DOHH2 (cell line): Measurements from ENCODE around the gene PLA1A.

ENCODE experiments used
- H3F3A ChIP-seq: fragments of 200-600 bp; sonication (generic), shearing (Covaris generic); 2 replicates; pipeline ENCODE4 v1.6.0; 2016; ENCODE audit warnings: antibody characterized with exemption, mild to moderate bottlenecking; ENCODE audit not compliant: control insufficient read depth, insufficient read depth
- H3K27ac ChIP-seq: fragments of 200-600 bp; sonication (generic); 2 replicates; pipeline ENCODE4 v1.5.1; 2014; ENCODE audit warnings: low read depth, mild to moderate bottlenecking, low read length, moderate library complexity
- H3K27me3 ChIP-seq: fragments of 200-600 bp; sonication (generic); 2 replicates; pipeline ENCODE4 v1.6.1; 2014; ENCODE audit warnings: mild to moderate bottlenecking, low read length, mixed read lengths; ENCODE audit not compliant: control insufficient read depth
- H3K36me3 ChIP-seq: fragments of 200-600 bp; sonication (generic); 2 replicates; pipeline ENCODE4 v1.6.1; 2014; ENCODE audit warnings: mild to moderate bottlenecking, low read length, moderate library complexity, mixed read lengths; ENCODE audit not compliant: control insufficient read depth
- H3K4me1 ChIP-seq: fragments of 200-600 bp; sonication (generic); 2 replicates; pipeline ENCODE4 v1.6.1; 2014; ENCODE audit warnings: mild to moderate bottlenecking, low read length, mixed read lengths; ENCODE audit not compliant: control insufficient read depth
- H3K4me2 ChIP-seq: fragments of 200-600 bp; sonication (generic); 2 replicates; pipeline ENCODE4 v1.6.0; 2014; ENCODE audit warnings: mild to moderate bottlenecking, low read length, moderate library complexity
- H3K4me3 ChIP-seq: fragments of 200-600 bp; sonication (generic); 2 replicates; pipeline ENCODE4 v1.5.1; 2014; ENCODE audit warnings: mild to moderate bottlenecking, low read length, mixed read lengths
- H3K79me2 ChIP-seq: fragments of 200-600 bp; sonication (generic); 2 replicates; pipeline ENCODE4 v1.6.1; 2014; ENCODE audit warnings: mild to moderate bottlenecking, low read length, mixed read lengths; ENCODE audit not compliant: control insufficient read depth
- H3K9me2 ChIP-seq: fragments of 200-600 bp; sonication (generic); replicated peaks from 2 replicates; pipeline ENCODE4 v1.6.1; 2014; ENCODE audit warnings: mild to moderate bottlenecking, low read length, mixed read lengths; ENCODE audit not compliant: control insufficient read depth
- H3K9me3 ChIP-seq: fragments of 200-600 bp; sonication (generic); 2 replicates; pipeline ENCODE4 v1.6.1; 2014; ENCODE audit warnings: antibody characterized with exemption, low read length, mixed read lengths; ENCODE audit not compliant: control insufficient read depth, insufficient read depth
- H4K20me1 ChIP-seq: fragments of 200-600 bp; sonication (generic); 2 replicates; pipeline ENCODE4 v1.6.0; 2014; ENCODE audit warnings: low read depth, mild to moderate bottlenecking, antibody characterized with exemption, low read length, moderate library complexity; ENCODE audit not compliant: control insufficient read depth, insufficient read depth
- CTCF ChIP-seq: fragments of 200-600 bp; sonication (generic); IDR thresholded peaks from one replicate; pipeline ENCODE4 v1.5.1; 2014; ENCODE audit warnings: antibody characterized with exemption, mild to moderate bottlenecking, low read depth, low read length; ENCODE audit not compliant: poor library complexity, severe bottlenecking
- EZH2phosphoT487 ChIP-seq: fragments of 200-600 bp; sonication (generic); IDR thresholded peaks from 2 replicates; pipeline ENCODE4 v1.6.1; 2017; ENCODE audit warnings: borderline replicate concordance, mild to moderate bottlenecking, antibody characterized with exemption, low read length, moderate library complexity, mixed read lengths

The PLA1A gene

GRCh38 chr3:119636249-119636648 is 38.6 kb downstream of the PLA1A start:
- no peak for TF ChIP-seq CTCF
- TF ChIP-seq EZH2phosphoT487, result no peak
- Histone ChIP-seq H3K4me2 (no peak overlapping the region), H3K4me3 (no peak overlapping the region), H3F3A (no peaks in the 10 kb centered on the region), H4K20me1 (no peaks in the 10 kb centered on the region), H3K36me3 (no peaks in the 10 kb centered on the region), H3K9me2 (no peaks in the 10 kb centered on the region), H3K79me2 (no peaks in the 10 kb centered on the region), H3K9me3 (no peaks in the 10 kb centered on the region), H3K27ac (no peak overlapping the region), H3K4me1 (peaks cover 13% of the 10 kb centered on the region), H3K27me3 (peaks cover 4% of the 10 kb centered on the region; the same call in 1 of the 2 replicates)

GRCh38 chr3:119636891-119637611 is 39.4 kb downstream of the PLA1A start:
- H3F3A ChIP-seq, result no peaks in the 10 kb centered on the region
- TF ChIP-seq EZH2phosphoT487 (no peak), CTCF (no peak)
- H3K36me3 ChIP-seq, result no peaks in the 10 kb centered on the region
- no peak overlapping the region for H3K4me3 ChIP-seq
- H3K9me2 ChIP-seq, result no peaks in the 10 kb centered on the region
- peaks cover 4% of the 10 kb centered on the region; the same call in 1 of the 2 replicates for H3K27me3 ChIP-seq
- no peaks in the 10 kb centered on the region for H3K9me3 ChIP-seq
- no peaks in the 10 kb centered on the region for H3K79me2 ChIP-seq
- H3K4me2 ChIP-seq, result no peak overlapping the region
- H3K4me1 ChIP-seq, result peaks cover 13% of the 10 kb centered on the region
- H3K27ac ChIP-seq, result no peak overlapping the region
- no peaks in the 10 kb centered on the region for H4K20me1 ChIP-seq

- Histone ChIP-seq H3K79me2 (no peaks in the 10 kb centered on the region), H3K4me2 (no peak overlapping the region), H3K9me3 (no peaks in the 10 kb centered on the region), H3F3A (no peaks in the 10 kb centered on the region), H3K9me2 (no peaks in the 10 kb centered on the region), H3K27me3 (0 out of 2 replicates have a peak, but pooled peaks cover under 1% of the 10 kb centered on the region), H4K20me1 (no peaks in the 10 kb centered on the region), H3K4me3 (no peak overlapping the region), H3K4me1 (peaks cover 13% of the 10 kb centered on the region), H3K36me3 (no peaks in the 10 kb centered on the region), H3K27ac (no peak overlapping the region)
- TF ChIP-seq EZH2phosphoT487 (no peak), CTCF (no peak)
These were observed 40.2 kb downstream of the PLA1A start for GRCh38 chr3:119637679-119638477.
